Activated naive CD4-positive, alpha-beta T cell treated with anti-CD3 and anti-CD28 coated beads, Interleukin-2, amount 50 U/mL, for 24 hours (primary cell): ENCODE measurements around the gene PRUNE2.

ENCODE experiments used
- H3K27ac Mint-ChIP-seq: one replicate; pipeline ENCODE4 v1.8.0; 2021; ENCODE audit warnings: mild to moderate bottlenecking, mixed read lengths
- H3K27me3 Mint-ChIP-seq: one replicate; pipeline ENCODE4 v1.8.0; 2021; ENCODE audit warnings: mixed read lengths
- H3K36me3 Mint-ChIP-seq: one replicate; pipeline ENCODE4 v1.8.0; 2021; ENCODE audit warnings: mixed read lengths
- H3K4me1 Mint-ChIP-seq: one replicate; pipeline ENCODE4 v1.8.0; 2021; ENCODE audit warnings: mixed read lengths
- H3K4me3 Mint-ChIP-seq: one replicate; pipeline ENCODE4 v1.8.0; 2021; ENCODE audit warnings: mild to moderate bottlenecking, mixed read lengths
- H3K9me3 Mint-ChIP-seq: one replicate; pipeline ENCODE4 v1.8.0; 2021; ENCODE audit warnings: mixed read lengths

Gene PRUNE2

DNA sequence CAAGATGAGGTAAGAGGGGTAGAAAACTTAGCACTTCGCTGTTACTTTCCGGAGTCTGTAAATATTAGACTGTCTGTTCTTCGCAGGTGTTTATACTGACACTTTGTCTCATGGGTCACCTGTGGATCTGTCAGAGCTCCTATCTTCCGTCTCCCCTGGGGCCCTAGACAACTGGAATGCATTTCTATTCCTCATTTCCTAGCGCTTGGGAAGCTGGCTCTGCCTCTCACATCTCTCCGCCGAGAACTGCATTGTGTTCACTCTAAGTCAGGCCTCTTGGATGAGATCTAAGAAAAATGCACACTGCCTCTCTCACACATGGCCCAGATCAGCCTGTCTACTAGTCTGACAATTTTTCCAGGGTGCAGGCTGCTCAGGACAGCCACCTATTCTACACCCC, 102.2 kb downstream of the PRUNE2 start:
- Mint-ChIP-seq H3K4me1 (no peaks in the 10 kb centered on the region), H3K36me3 (no peaks in the 10 kb centered on the region), H3K9me3 (no peaks in the 10 kb centered on the region), H3K4me3 (no peak overlapping the region), H3K27ac (no peak overlapping the region), H3K27me3 (peaks cover 5% of the 10 kb centered on the region)

DNA sequence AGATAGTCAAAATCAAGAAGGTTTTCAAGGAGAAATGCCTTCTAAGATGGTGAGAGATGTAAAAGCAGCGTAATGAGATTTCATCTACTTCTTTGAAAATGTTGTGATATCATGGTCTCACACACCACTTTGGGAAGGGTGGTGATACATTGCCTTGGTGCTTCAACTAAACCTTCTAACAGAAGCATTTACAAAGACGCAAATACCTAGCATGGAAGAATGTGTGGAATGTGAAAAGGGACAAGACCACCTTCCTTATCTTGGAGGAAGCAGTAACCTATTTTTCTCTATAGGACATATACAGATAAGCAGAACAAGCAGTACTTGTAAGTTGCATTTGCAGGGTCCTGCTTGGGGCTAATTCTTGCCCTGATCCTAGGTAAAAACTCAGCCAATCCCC, 102.8 kb downstream of the PRUNE2 start:
- Mint-ChIP-seq H3K9me3 (no peaks in the 10 kb centered on the region), H3K4me1 (no peaks in the 10 kb centered on the region), H3K36me3 (no peaks in the 10 kb centered on the region), H3K27me3 (no peaks in the 10 kb centered on the region), H3K4me3 (no peak overlapping the region), H3K27ac (no peak overlapping the region)

DNA sequence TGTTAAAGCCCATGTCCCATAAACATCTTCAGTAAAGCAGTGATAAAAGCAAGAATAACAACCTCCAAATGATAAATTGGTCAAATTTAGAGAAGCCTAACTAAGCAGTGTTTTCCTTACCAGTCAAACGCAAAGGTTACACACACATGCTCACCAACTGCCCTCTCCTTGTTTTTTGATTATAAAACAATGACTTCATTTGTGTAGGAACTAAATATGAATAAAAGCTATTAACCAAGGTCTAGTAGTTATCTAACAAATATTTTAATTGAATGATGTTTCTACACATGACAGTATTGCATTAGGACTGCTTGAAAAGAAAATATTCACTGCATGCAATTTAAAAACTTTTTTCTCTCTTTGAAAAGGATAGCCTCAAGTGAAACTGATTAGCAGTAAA, 105.0 kb downstream of the PRUNE2 start:
- Mint-ChIP-seq H3K4me3 (no peak overlapping the region), H3K27ac (no peak overlapping the region), H3K27me3 (no peaks in the 10 kb centered on the region), H3K36me3 (no peaks in the 10 kb centered on the region), H3K4me1 (no peaks in the 10 kb centered on the region), H3K9me3 (no peaks in the 10 kb centered on the region)

DNA sequence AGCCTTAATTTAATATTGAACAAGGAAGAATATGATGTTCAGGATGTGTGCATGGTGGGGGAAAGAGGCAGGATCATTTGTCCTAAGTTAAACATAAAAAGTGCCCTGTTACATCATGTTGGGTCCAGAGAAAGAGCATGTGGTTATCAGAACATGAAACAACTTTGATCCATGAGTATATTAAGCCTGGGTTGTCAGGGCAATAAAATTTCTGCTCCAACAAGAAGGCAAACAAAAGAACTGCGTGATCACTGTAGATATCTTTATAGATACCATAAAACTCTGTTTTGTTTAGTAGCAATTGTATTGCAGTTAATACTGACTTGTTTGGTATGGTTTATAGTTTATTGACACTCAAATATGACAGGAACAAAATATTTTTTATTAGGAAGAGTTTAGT, 106.4 kb downstream of the PRUNE2 start:
- no peaks in the 10 kb centered on the region for H3K36me3 Mint-ChIP-seq
- H3K27ac Mint-ChIP-seq, result no peak overlapping the region
- no peak overlapping the region for H3K4me3 Mint-ChIP-seq
- peaks cover 1% of the 10 kb centered on the region for H3K27me3 Mint-ChIP-seq
- no peaks in the 10 kb centered on the region for H3K4me1 Mint-ChIP-seq
- H3K9me3 Mint-ChIP-seq, result no peaks in the 10 kb centered on the region

DNA sequence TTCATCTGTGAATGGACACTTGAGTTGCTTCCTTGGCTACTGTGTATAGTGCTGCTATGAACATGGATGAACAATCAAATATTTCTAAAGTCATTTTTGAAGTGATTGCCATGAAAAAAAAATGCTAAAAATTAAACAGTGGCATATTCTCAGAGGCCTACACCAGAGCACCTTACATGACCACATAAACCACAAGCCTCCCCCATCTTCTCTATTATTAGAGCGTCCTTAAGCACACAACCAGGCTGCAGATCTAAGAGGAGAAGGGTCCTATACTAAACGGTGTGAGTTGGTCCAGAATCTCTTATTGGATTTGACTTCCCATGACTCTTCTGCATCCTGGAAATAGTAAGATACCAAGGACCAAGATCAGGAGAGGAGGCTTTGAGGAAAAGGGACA, 107.4 kb downstream of the PRUNE2 start:
- no peak overlapping the region for H3K4me3 Mint-ChIP-seq
- no peaks in the 10 kb centered on the region for H3K4me1 Mint-ChIP-seq
- peaks cover 1% of the 10 kb centered on the region for H3K27me3 Mint-ChIP-seq
- no peaks in the 10 kb centered on the region for H3K36me3 Mint-ChIP-seq
- no peak overlapping the region for H3K27ac Mint-ChIP-seq
- H3K9me3 Mint-ChIP-seq, result no peaks in the 10 kb centered on the region

DNA sequence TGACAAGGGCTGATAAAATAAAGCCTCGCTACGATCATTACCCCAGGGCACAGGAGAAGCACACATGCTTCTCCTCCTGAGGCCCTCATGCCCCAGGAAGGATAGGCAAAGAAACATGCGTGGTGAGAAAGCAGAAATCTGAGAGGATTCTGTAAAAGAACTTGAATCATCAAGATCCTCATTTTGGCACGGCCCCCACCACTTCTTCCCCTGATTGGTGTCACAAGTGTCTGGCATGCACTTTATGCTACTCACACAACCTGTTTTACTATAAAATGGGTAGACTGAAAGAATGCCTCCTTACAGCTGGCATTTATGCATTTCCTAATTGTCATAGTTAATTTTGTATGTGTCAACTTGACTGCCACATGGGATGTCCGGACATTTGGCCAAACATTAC, 109.6 kb downstream of the PRUNE2 start:
- no peaks in the 10 kb centered on the region for H3K4me1 Mint-ChIP-seq
- no peak overlapping the region for H3K4me3 Mint-ChIP-seq
- no peaks in the 10 kb centered on the region for H3K9me3 Mint-ChIP-seq
- H3K36me3 Mint-ChIP-seq, result no peaks in the 10 kb centered on the region
- peaks cover 1% of the 10 kb centered on the region for H3K27me3 Mint-ChIP-seq
- H3K27ac Mint-ChIP-seq, result no peak overlapping the region

DNA sequence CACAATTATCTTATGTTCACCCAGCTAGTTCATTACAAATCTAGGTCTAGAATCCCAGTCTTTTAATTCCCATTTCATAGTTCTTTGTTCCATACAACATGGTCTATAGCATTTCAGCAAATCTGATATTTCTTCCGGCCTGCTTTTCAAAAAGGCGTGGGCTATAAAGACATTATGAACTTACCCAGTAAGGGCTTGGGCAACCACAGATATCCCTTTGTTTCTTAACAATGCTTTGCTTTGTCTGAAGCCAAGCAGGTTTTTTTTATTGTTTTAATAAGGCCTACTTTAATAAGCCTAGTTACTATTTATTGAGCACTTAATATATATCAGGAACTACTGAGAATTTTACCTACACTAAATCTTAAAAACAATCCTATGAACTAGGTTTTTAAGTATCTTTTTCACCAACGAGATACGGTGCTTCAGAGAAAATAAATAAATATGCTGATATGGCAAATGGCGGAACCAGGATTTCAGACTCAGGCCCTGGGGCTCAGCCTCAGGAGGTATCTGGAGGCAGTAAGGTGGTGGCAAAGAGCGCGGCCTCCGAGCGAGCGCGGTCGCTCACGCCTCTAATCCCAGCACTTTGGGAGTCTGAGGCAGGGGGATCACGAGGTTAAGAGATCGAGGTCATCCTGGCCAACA, 112.0 kb downstream of the PRUNE2 start:
- H3K9me3 Mint-ChIP-seq, result no peaks in the 10 kb centered on the region
- H3K4me1 Mint-ChIP-seq, result no peaks in the 10 kb centered on the region
- H3K4me3 Mint-ChIP-seq, result no peak overlapping the region
- H3K27me3 Mint-ChIP-seq, result peaks cover 1% of the 10 kb centered on the region
- H3K27ac Mint-ChIP-seq, result no peak overlapping the region
- no peaks in the 10 kb centered on the region for H3K36me3 Mint-ChIP-seq

DNA sequence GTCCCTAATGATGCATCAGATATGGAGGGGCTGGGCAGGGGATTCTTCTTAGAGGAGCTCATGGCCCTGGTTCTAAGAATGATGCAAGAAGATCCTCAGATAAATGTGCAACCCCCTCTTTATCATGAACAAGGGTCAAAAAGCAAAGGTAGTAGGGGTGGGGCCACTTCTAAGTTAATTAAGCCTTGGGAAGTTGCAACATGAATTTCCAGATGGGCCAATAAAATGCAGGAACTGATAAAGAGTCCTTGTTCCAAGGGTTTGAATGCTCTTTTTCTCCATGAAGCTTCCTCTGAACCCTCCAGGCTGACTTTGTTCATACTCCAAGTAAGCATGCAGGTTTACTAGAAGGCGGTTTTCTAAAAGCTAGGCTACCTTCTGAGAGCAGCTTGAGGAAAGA, 116.1 kb downstream of the PRUNE2 start:
- Mint-ChIP-seq H3K9me3 (no peaks in the 10 kb centered on the region), H3K36me3 (no peaks in the 10 kb centered on the region), H3K4me3 (no peak overlapping the region), H3K4me1 (no peaks in the 10 kb centered on the region), H3K27me3 (peaks cover 3% of the 10 kb centered on the region), H3K27ac (no peak overlapping the region)

DNA sequence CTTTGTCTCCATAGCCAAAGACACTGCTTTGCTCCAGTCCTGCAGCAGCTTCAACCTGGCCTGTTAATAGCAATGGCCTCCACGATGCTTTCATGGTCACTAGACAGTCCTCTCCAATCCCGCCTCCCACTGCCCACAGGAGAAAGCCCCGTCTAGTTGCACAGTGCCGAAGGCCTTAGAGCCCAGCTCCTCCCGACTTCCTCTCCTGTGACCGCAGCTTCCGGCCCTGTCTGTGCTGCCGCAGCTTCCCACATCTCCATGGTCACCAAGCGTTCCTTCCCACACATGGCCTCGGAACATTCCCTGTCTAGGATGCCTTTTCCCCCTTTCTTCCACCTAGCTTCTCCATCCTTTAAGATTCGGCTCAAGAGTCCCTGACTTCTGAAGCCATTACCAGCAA, 118.2 kb downstream of the PRUNE2 start:
- no peaks in the 10 kb centered on the region for H3K4me1 Mint-ChIP-seq
- peaks cover 3% of the 10 kb centered on the region for H3K27me3 Mint-ChIP-seq
- no peak overlapping the region for H3K27ac Mint-ChIP-seq
- no peak overlapping the region for H3K4me3 Mint-ChIP-seq
- H3K9me3 Mint-ChIP-seq, result no peaks in the 10 kb centered on the region
- no peaks in the 10 kb centered on the region for H3K36me3 Mint-ChIP-seq

DNA sequence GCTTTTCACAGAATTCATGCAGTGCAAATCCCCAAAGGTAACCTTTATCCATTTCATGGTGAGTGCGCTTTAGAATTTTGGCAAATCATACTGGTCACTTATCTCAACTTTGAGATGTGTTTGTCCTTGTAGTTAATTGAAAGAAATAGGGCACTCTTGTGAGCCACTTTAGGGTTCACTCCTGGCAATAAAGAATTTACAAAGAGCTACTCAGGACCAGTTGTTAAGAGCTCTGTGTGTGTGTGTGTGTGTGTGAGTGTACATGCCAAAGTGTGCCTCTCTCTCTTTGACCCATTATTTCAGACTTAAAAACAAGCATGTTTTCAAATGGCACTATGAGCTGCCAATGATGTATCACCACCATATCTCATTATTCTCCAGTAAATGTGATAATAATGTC, 120.4 kb downstream of the PRUNE2 start:
- Mint-ChIP-seq H3K36me3 (no peaks in the 10 kb centered on the region), H3K9me3 (no peaks in the 10 kb centered on the region), H3K4me3 (no peak overlapping the region), H3K4me1 (no peaks in the 10 kb centered on the region), H3K27ac (no peak overlapping the region), H3K27me3 (peaks cover 6% of the 10 kb centered on the region)

DNA sequence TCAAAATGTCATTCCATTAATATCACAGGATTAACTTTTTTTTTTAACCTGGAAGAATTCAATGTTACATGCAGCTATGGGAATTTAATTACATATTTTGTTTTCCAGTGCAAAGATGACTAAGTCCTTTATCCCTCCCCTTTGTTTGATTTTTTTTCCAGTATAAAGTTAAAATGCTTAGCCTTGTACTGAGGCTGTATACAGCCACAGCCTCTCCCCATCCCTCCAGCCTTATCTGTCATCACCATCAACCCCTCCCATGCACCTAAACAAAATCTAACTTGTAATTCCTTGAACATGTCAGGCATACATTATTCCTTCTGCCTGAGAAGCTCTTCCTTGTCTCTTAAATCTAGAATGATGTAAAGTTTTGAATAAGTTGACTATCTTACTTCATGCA, 121.0 kb downstream of the PRUNE2 start:
- Mint-ChIP-seq H3K27ac (no peak overlapping the region), H3K4me1 (no peaks in the 10 kb centered on the region), H3K9me3 (no peaks in the 10 kb centered on the region), H3K4me3 (no peak overlapping the region), H3K36me3 (no peaks in the 10 kb centered on the region), H3K27me3 (peaks cover 6% of the 10 kb centered on the region)

DNA sequence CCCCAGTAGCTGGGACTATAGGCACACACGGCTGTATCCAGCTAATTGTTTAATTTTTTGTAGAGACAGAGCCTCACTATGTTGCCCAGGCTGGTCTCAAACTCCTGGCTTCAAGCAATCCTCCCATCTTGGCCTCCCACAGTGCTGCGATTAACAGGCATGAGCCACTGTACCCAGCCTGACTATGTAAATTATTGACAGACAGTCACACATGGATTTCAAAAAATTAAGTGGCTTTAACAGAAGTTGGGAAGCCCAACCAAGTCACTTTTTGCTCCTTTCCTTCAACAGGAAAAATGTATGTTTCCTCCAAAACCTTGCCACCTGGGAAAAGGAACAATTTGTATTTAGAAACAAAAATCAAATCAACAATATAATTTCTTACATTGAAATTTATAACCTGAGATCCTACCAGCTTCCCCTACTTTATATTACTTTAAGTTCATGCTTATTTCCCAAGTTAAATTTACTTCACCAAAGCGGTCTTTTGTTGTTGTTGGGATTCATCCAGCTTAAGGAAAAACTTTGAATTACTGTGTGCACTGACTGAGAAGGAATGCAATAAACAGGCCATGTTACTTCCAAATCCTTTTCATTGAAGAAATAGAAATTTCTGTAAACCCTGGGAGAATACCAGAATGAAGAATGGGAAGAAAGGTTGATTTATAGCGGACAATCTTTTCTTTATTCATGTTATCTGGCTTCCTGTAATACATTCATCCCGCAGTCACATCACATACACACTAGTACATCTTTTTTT, 133.0 kb downstream of the PRUNE2 start:
- no peaks in the 10 kb centered on the region for H3K27me3 Mint-ChIP-seq
- no peaks in the 10 kb centered on the region for H3K4me1 Mint-ChIP-seq
- no peaks in the 10 kb centered on the region for H3K9me3 Mint-ChIP-seq
- H3K36me3 Mint-ChIP-seq, result no peaks in the 10 kb centered on the region
- no peak overlapping the region for H3K4me3 Mint-ChIP-seq
- no peak overlapping the region for H3K27ac Mint-ChIP-seq

DNA sequence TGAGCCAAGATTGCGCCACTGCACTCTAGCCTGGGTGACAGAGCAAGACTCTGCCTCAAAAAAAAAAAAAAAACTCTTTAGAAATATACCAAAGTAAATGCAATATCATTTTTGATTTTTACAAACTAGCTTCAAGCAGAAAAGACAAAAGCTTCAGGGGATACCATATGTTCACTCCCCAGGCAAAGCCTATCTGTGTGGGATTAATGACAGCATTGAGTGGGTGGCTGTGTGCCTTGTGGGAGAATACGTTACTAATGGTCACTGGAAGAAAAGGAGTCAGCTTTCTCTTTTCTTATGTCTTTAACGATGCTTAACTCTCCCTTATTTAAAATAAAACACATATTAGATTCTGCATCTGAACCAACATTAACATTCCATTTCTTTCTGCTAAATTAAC, 139.8 kb downstream of the PRUNE2 start:
- Mint-ChIP-seq H3K4me3 (no peak overlapping the region), H3K9me3 (no peaks in the 10 kb centered on the region), H3K27ac (no peak overlapping the region), H3K4me1 (no peaks in the 10 kb centered on the region), H3K27me3 (peaks cover under 1% of the 10 kb centered on the region), H3K36me3 (no peaks in the 10 kb centered on the region)

DNA sequence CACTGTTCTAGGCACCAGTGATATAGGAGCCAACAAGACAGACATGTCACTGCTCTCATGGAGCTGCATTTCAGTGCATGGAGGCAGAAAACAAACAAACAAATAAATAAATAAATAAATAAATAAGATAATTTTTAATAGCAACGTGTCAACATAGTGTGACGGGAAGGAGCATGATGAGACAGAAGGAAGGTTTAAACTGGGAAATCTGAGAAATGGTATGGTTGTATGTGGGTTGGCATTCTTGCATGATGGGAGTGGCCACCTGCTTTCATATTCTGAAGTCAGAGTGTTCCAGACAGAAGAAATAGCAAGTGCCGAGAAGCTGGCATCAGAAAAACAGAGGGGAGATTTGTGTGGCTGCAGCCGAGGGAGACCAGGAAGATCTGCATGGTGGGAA, 141.8 kb downstream of the PRUNE2 start, which contains the start of gene PCA3:
PCA3 (plus strand) TSS at position 301 of the 400 bp plus-strand sequence.
- no peaks in the 10 kb centered on the region for H3K9me3 Mint-ChIP-seq
- no peaks in the 10 kb centered on the region for H3K4me1 Mint-ChIP-seq
- peaks cover 1% of the 10 kb centered on the region for H3K27me3 Mint-ChIP-seq
- no peak within 1 kb of the TSS for H3K4me3 Mint-ChIP-seq
- no peaks in the 10 kb centered on the region for H3K36me3 Mint-ChIP-seq
- no peak within 1 kb of the TSS for H3K27ac Mint-ChIP-seq

DNA sequence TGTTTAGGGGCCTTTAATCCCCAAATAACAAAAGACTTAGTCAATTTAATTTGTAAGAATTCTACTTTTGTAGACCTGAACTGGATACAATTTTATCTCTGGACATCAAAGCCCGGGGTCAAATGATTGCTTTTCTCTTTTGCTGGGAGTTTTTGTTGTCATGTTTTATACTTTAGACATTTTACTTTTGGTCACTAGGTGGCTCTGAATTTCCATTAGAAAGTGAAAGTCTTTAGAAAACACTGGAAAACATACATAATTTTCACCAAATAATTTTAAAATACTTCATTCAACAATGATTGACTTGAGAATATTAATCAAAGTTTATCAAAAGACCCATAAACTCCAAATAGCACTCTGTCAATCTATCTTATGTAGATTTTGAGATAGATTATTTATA, 144.5 kb downstream of the PRUNE2 start:
- Mint-ChIP-seq H3K4me3 (no peak overlapping the region), H3K27ac (no peak overlapping the region), H3K27me3 (peaks cover 1% of the 10 kb centered on the region), H3K9me3 (no peaks in the 10 kb centered on the region), H3K36me3 (no peaks in the 10 kb centered on the region), H3K4me1 (no peaks in the 10 kb centered on the region)

DNA sequence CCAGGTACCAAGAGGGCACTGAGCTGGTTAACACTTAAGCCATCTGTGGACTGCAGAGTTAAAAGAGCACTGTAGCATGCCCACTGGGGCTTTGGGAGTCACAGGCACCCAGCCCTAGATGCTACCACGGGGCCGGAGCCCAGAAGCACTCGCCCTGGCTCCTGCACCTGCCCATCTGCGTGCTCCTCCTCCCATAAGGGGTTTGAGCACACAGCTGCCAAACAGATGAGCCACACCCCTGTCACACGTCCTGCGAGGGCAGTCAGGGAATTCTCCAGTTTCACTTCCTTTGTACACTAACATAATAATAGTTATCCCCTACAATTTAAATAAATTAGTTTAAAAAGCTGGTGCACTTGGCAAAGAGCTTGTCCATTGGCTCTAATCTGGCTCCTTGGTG, 146.2 kb downstream of the PRUNE2 start:
- Mint-ChIP-seq H3K4me1 (no peaks in the 10 kb centered on the region), H3K36me3 (no peaks in the 10 kb centered on the region), H3K27me3 (peaks cover 1% of the 10 kb centered on the region), H3K4me3 (no peak overlapping the region), H3K9me3 (no peaks in the 10 kb centered on the region), H3K27ac (no peak overlapping the region)

DNA sequence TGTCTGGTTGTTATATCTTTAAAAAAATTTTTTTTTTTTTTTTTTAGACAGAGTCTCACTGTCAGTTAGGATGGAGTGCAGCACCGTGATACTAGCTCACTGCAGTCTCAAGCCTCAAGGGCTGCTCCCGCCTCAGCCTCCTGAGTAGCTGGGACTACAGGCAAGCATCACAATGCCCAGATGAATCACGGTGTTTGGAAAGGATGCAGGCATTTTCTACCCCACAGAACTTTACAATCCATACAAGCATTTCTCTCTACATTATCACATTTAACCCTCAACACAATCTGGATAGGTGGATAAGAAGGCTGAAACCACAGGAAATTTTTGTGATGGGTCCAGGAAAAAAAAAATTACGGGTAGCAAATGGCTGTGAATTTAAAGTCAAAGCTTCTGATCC, 147.4 kb downstream of the PRUNE2 start:
- Mint-ChIP-seq H3K4me1 (no peaks in the 10 kb centered on the region), H3K4me3 (no peak overlapping the region), H3K27me3 (peaks cover 1% of the 10 kb centered on the region), H3K9me3 (no peaks in the 10 kb centered on the region), H3K27ac (no peak overlapping the region), H3K36me3 (no peaks in the 10 kb centered on the region)
